ENCODE measurements around the gene KCMF1. TPM values are rescaled to one million over a fixed set of nuclear protein-coding genes. Genes with fewer than 3 reads are reported as not detected.

KCMF1 gene
- polyA plus RNA-seq, 3 donors: 44.9 to 55.2 (median 49.6) TPM

- no peak for DNase-seq (ENCODE audit: extremely low read depth in 1 of 11, low read depth in 9 of 11, low spot score in 4 of 11)
Measured at GRCh38 chr2:85104228-85104627, 133.3 kb downstream of the KCMF1 start.

GRCh38 chr2:85106489-85107180 is 135.7 kb downstream of the KCMF1 start:
- no peak for DNase-seq (ENCODE audit: extremely low read depth in 1 of 11, low read depth in 9 of 11, low spot score in 4 of 11)

Other genes starting within 250 kb of the KCMF1 start
- gene TRABD2A, start 90.1 kb upstream of the KCMF1 start, polyA plus RNA-seq (ENCODE audit: insufficient read length in 3 of 3): 1 to 10 TPM in 1 of 3 donors, under 1 TPM in 2; 0.52 to 1.2 (median 0.59) TPM
- gene TMSB10, start 65.5 kb upstream of the KCMF1 start, polyA plus RNA-seq (ENCODE audit: insufficient read length in 3 of 3): 1,000 to 10,000 TPM; 1,406 to 1,871 (median 1,782) TPM
- 10 to 100 TPM; 49.9 to 60.9 (median 57.8) TPM for gene TCF7L1, start 162.2 kb downstream of the KCMF1 start, polyA plus RNA-seq (ENCODE audit: insufficient read length in 3 of 3)

Measured in renal cortex interstitium (tissue), 11 donors.